Suprapubic skin (tissue), 3 donors: Measurements from ENCODE around the gene SERPINB10.

Experiments
- EP300 ChIP-seq: sonication (generic); formaldehyde crosslinking; IDR thresholded peaks from one replicate; pipeline ENCODE4 v1.6.1; 2017; ENCODE audit warnings: antibody characterized with exemption
- TF ChIP-seq, protein P1 (sequence below), 2 donors: fragments of 200-600 bp in 1 of 2; fragments of 450-650 bp in 1 of 2; sonication (generic) in 1 of 2; IDR thresholded peaks; one replicate each; pipeline ENCODE4 v1.5.1; 2016 to 2019; ENCODE audit warnings: antibody characterized with exemption in 2 of 2, mild to moderate bottlenecking in 1 of 2, moderate library complexity in 1 of 2

DNA sequence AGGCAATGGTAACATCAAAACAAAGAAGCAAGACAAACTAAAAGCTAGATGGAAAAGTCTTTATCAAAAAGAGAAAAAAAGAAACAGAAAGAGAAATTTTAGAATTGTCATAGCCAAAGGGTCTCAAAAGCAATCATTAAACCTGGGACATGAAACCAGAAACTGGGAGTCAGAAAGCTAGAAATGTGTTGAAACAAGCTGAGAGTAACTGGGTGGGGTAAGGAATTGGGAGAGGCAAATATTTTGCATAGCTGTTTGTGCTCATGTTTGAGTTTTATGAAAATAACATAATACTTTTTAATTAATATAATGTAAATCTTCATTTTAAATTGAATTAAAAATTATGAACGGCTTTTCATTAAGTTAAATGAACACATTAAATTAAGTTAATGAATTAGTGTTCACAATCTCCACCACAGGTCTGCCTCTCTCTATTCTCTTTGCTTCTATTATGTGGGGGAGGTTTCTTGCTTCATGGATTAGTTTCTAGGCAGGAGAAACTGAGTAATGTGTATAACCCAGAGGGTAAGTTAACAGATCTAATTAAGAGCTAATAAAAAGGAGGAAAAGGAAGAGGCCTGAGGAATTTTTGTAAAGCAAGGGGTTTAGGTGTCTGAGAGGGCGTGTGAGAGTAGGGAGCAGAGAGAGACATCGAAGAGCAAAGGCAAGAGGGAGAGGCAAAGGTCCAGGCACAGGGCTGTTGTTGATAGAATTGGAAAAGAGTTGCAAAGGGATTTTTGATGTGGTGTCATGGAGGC lies 40.2 kb upstream of the SERPINB10 start:
- TF ChIP-seq EP300 = no peak
- TF ChIP-seq, protein P1, sequence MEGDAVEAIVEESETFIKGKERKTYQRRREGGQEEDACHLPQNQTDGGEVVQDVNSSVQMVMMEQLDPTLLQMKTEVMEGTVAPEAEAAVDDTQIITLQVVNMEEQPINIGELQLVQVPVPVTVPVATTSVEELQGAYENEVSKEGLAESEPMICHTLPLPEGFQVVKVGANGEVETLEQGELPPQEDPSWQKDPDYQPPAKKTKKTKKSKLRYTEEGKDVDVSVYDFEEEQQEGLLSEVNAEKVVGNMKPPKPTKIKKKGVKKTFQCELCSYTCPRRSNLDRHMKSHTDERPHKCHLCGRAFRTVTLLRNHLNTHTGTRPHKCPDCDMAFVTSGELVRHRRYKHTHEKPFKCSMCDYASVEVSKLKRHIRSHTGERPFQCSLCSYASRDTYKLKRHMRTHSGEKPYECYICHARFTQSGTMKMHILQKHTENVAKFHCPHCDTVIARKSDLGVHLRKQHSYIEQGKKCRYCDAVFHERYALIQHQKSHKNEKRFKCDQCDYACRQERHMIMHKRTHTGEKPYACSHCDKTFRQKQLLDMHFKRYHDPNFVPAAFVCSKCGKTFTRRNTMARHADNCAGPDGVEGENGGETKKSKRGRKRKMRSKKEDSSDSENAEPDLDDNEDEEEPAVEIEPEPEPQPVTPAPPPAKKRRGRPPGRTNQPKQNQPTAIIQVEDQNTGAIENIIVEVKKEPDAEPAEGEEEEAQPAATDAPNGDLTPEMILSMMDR (IDR thresholded peaks at IDR 0.05) = no peak
